GM21381 (cell line): Measurements from ENCODE around the gene CCDC39.

Experiments
- ATAC-seq: cut with Tn5 transposase; IDR thresholded peaks from one replicate; pipeline ENCODE4 v1.9.1; 2021; ENCODE audit warnings: mild to moderate bottlenecking, moderate library complexity; ENCODE audit not compliant: unreplicated experiment

Gene CCDC39

DNA sequence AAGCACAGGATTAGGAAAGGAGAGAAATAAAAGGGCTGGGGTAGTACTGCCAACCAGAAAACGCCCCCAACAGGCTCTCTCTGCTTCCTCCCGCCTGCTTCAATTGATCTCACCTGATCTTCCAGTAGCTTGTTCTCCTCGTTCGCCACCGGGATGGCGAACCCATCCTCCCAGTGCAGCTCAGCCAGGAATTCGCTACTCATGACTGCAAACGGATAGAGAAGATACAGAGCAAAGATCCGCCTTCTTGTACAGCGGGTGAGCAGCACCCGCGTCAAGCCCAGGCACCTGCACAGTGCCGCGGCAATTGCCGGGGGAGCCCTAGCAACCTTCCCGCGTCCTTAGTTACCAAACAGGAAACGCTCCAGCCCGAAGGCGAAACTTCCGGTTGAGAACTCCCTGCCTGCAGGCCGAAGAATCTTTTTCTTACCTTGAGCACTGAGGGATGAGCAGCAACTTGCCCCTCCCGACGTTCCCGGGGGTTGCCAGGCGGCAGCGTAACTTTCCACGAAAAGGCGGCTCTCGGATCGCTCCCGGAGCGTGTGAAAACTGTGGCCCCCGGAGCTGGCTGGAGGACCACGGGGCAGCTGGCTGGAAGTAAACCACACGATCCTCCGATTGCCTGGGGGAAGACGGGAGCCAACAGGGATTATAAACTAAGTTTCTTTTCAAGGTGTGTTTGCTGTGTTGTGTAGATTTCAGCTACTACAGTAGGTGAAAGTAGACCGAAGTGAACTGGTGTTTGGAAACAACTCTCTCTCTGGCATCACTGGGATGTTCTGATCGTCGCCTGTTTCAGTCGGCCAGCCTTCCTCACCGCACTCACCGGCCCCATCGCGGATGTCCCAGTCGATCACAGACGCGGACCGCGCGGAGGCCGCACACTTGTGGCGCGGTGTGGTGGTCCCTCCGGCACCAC, at the start of gene CCDC39:
Gene CCDC39, minus strand, starts transcription at position 312 of the 919 bp plus-strand sequence. Its CDS starts 109 bp downstream, at position 203.
- peak; percentile 97 for ATAC-seq

DNA sequence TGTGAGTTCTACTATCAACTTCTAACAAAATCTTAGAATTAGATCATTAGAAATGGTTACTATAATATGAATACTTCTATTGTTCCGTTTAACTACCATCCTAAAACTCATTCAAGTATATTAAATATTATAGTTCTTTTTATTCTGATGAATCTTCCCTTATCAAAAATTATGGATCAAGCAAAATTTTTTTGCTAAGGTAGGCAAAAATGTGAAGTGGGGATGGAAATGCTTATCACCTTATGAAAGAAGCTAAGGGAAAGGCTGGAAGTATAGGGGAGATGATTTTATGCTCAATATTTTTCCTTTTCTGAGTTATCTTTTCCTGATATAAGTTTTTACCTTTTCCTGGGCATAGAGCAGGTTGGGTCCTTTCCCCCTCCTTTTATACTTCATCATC, 40.7 kb upstream of the CCDC39 start:
- ATAC-seq, result no peak

DNA sequence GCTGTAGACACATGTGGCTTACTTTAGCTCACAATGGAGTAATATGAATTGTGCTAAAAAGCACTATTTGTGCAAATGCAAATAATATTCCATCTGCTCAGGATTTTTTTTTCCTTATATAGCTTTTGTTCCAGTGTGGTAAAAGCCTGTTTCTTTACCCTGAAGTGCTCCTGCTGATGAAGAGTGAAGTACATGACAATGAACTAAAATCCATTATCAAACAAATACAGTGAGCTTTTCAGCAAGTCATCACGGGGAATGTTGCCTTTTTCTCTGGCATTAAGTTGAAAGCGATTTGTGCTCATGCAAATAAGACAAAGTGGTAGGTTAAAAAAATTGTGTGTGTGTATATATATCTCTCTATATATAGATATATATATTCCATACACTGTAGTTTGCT, 28.6 kb upstream of the CCDC39 start:
- ATAC-seq, result no peak

DNA sequence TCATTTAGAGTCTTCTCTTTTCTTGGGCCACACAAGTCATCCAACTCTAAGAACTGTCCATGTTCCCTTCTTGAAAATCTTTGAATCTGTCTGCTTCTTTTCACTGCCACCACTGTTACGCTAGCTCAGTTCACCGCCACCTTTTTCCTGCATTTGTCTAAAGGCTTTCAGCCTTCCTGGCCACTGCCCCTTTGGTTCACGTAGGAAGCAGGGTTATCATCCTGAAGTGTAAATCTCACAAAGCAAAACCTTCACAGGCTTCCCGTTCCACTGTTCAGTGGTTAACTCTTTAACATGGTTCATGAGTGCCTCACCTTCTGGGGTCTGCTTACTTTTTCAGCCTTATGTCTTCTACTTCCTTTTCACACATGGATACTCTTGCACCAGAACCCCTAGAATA, 26.3 kb upstream of the CCDC39 start:
- ATAC-seq, result no peak

DNA sequence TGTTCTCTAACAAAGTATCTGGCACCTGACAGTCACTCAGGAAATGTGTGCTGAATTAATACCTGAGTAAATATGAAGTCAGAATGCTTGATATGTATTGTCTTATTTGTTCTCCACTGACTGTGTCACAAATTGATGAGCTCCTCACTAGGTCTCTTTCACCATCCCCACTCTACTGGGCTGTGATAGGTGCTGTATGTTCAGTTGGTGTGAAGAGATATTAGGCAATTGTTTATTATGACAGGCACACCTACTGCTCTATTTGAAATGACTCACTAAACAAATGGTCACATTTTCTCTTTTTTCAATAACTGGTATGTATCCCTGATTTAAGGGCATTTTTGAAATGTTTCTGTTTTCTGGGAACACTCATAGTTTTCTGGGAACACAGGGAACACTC, 25.2 kb upstream of the CCDC39 start:
- no peak for ATAC-seq

DNA sequence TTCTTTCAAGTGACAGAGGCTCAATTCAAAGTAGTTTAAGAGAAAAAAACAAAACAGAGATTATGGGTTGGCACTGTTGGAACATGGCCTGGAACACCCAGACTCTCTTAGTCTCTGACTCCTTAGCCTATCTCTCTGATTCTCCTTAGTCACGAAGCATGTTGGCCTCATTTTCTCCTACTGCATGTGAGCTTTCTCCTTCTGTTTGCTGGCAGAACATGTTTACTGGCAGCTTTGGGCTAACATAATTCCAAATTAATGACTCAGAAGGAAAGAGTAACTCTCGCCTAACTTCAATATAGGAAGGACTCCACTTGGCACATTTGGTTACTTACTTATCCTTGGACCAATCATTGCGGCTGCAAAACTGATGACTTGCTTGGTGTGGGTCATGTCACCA, 21.7 kb upstream of the CCDC39 start:
- ATAC-seq, result no peak

DNA sequence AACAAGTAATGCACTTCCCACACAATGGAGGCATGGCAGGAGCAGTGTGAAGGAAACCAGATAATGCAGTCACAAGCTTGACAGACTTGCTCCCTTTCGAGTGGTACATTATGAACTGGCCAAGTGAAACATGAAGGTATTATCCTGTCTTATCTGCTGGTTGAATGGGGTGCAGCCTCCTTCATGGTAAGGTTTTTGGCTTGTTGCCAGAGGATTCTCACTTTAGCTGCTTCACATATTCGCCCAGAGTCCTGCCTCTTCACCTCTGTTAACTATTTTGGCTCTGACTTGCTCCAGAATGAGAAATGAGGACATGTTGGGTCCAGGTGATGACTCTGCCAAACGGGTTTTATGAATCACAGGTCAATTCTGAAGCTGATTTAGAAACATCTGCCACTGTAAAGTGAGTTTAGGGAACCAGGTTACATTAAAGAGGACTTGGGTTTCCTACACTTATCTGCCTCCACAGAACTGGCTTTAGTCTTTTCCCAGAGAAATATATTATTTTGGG, 19.5 kb upstream of the CCDC39 start:
- no peak for ATAC-seq

DNA sequence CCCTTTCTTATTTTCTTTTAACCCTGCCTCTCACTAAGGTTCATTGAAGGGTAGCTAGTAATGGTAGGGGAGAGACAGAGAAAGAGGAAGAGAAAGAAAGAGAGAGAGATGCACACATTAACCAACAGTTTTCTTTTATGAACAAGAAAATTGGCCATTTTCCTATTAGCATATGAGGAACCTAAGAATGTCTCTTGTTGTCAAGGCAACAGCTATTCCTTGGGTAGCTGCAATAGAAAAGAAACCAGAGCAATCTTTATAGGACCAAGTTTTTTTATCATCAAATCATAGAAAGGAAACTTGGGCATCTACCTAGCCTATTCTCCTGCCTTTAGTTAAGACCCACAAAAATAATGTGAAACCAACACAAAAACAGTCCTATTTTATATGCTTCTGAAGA, 15.0 kb upstream of the CCDC39 start:
- no peak for ATAC-seq

DNA sequence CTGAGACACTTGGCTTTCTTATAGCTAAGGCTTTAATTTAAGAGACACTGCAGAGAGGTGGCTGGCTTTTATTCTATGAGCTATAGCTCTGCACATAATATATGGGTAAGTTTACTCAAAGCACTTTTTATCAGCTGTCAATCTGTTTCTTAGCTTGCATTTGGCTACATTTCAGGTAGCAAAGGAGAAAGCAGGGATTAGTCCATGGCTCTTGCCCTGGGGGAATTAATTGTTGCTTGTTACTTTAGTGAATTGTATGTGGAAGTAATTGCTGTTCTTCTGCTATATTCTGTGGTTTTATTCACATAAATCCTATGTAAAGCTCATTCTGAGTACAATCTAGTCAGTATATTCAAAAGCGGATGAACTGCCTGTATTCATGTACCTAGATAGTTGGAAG, 14.4 kb upstream of the CCDC39 start:
- ATAC-seq, result no peak

DNA sequence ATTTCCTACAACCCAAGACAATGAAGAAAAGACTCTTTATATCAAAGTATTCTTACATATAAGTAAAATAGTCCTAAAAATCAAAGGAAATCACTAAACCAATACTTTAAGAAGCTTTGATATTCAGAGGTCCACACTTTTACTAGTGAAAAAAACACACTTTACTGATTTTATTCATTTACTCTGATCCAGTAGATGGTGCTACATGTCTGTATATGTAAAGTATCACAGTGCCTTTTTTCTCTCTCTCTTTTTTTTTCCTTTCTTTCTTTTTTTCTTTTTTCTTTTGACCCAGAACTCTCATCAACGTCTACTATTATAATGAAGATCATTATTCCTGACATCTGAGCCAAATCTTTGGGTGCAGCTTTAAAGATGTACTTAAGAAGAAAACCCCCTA, 10.8 kb upstream of the CCDC39 start:
- no peak for ATAC-seq

DNA sequence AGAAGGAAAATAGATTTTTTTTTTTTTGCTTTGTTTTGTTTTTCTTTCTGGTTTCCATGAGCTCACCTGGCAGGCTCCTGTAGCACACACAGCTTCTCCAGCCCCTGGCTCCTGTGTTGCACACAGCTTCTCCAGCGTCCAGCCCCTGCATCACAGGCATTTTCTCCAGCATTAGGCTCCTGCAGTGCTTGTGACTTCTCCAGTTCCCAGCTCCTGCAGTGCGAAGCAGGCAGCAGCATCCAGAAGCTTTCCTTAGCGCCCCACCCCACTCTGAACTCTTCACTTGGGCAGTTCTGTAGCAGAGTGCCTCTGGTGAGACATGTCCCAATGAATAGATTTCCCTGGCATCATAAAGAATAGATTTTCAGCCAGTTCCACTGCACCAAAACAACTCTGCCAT, 5.5 kb upstream of the CCDC39 start:
- ATAC-seq, result no peak

DNA sequence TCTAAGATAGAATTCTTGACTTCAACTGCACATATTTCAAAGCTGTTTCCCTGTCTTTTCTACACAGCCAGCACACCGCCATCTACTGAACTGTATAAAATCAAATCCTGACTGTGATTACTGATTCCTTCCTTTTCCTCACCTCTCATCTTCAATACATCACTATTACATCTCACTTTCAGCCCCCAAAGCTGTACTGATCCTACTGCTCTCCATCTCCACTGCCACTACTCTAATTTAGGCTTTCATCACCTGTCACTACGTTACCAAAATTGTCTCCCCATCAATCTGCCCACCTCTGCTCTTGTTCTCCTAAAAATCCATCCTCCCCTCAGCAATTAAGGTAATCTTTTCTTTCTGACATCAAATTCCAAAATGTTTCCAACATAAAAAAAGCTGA, 4.5 kb upstream of the CCDC39 start:
- ATAC-seq, result no peak

DNA sequence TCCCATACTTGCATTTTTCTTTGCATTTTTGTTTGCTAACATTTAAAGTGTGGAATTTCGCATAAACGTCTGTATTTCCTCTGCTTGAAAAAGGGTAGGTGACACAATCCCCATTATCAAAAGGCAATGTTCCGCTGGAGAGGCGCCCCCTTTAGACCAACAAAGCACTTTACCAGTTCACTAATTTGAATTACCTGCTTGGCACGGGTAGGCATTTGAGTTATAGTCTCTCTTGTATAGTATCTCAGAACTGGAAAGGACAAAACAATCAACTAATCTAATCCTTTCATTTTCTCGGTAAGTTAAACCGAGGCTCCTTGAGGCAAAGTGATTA, 775 bp upstream of the CCDC39 start:
- peak; percentile 47 for ATAC-seq

DNA sequence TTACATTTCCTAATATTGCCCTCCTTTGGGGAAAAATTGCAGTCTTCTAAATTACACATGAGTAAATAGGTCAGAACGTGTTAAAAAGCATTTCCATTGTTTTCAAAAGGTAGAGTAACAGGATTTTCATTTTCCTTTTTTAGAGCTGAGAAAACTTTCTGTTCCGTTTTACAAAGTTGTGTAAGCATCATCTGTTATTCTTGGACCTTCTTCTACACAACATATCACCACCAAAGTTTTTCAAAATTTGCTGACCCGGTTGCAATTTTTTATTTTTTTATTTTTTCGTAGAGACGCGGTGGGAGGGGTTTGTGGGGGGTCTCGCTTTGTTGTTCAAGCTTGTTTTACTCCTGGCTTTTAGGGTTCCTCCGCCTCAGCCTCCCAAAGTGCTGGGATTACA, 1.1 kb downstream of the CCDC39 start:
- no peak for ATAC-seq

DNA sequence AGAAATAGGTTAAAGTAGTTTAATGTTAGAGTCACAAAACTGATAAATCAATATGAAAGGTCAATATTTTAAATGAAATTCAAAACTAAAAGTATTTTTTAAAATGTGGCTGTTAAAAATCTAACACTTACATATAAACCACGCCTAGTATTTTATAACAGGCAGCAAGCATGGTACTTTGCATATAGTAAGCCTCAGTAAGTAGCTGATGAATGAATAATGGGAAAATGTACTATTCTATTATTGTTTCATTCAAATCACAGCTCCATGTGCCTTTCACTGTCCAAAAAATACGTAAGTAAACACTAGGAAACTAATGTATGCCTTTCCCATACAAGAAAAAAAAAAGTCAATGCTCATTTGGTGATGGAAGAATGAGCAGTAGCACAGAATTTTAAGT, 17.8 kb downstream of the CCDC39 start:
- ATAC-seq, result no peak

DNA sequence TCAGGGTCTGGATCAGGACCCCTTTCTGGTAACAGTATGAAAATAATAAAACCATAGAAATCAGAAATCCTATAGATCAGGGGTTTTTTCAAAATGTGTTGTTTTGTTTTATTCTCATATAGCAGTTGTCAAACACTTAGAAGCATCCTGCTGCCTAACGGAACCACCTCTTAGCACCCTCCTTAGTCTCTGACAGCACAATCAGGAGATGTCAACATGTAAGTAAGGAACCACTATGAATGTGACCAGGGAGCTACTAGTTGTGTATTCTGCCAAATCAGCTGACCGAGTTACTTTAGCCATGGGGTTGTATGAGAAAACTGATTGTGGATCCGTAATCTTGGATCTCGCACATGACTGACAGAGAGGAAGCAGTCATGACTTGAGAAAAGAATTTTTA, 22.2 kb downstream of the CCDC39 start:
- no peak for ATAC-seq

DNA sequence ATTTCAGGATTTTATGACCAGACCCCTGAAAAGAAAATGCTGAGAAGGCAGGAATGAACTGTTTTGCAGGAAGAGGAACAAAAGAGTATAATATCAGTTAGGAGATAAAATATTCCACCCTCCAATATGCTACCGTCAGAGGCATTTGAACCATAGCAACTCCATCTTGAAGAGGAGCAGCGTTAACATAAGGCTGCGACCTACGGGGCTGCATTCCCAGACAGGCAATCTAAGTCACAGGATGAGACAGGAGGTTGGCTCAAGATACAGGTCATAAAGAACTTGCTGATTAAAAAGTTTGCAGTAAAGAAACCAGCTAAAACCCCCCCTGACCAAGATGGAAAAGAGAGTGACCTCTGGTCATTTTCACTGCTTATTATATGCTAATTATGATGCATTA, 22.9 kb downstream of the CCDC39 start:
- ATAC-seq, result no peak

DNA sequence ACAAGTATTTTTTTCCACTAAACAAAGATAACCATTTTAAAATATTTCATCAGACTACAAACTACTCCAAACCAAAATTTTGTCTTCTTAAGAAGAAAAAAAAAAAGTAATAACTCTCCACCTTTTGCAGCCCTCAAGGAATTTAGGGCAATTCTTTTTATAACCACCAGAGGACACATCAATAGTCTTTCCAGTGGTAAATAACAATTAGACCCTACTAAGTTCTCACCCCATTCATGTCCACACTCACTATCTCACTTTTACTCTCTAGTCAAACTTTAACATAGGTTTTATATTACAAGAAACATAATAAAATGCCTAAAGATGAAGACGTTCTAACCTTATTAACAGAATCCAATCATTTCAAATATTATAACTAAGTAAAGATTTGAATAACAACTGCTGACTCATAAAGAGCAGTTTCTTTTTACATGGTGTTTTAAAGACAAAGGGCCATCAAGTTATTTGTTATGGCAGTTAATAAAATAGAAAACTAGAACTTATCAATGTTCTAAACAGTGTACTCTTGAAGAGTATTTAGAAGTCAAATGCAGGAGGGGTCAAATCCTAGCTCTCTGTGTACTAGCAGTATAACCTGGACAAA, 33.0 kb downstream of the CCDC39 start:
- peak; percentile 51 for ATAC-seq

DNA sequence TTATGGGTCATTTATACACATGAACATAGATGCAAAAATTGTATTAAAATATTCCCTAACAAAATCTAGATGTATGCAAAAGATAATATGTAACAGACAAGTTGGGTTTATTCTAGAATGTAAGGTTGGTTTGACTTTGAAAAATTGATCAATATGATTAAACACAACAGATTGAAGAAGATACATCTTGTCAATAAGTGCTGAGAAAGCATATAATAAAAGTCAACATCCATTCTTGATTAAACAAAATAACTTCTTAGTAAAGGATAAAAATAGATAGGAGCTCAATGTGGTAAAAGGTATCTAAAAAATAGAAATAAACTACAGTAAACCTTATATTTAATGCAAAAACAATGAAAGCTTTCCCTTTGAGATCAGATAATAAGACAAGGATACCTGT, 38.3 kb downstream of the CCDC39 start:
- ATAC-seq, result no peak

DNA sequence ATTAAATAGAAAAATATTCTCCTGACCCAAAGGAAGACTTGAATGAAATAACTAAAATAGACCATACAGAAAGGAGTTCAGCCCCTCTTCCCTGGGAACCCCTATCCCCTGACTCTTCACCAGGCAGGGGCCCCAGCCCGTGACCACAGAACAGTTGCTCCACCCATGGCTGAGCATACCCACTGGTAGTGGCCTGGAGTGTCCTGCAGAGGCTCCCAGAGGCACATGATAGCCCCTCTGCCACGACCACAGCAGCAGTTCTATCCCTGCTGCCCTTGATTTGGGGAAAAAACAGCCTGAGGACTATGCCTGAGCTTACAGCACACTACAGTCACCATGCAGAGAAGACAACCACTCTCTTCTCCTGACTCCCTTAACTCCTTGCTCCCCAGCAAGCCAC, 45.6 kb downstream of the CCDC39 start:
- no peak for ATAC-seq

DNA sequence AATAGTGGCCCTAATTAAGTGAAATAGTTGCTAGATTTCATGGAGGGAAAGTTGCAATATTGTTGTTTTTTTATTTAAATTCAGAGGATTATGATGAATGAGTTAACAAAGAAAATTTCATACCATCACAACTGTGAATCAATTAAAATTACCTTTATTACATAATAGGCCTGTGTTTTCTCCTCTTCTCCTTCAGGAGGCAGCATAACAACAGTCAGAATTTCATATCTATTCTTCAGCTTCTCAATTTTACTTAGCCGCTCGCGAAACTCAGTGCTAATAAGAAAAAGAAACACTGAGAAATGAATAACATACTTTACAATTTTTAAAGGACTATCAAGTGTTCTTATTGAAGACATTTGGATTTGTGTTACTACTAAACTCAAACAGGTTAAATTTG, 48.0 kb downstream of the CCDC39 start:
- no peak for ATAC-seq

DNA sequence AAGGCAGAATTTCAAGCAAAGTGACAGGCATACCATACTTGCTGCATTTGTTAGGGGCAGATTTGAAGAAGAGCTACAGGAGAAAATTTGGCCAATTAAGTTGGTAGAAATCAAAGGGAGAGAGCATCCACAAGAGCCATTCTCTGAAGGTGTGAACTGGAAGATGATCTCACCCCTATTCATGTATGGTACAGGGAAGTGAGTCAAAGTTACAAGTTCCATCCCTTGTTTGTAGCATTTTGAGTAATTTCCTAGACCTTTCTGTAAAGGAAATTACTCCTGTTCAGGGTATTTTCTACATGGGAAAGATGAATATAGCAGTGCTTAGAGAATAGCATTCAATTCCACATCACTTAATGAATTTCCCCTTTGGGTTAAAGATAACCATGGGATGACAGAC, 48.9 kb downstream of the CCDC39 start:
- no peak for ATAC-seq
